ENCODE results near the gene SMDT1.
"Not testable (repeated sequence)": the region's sequence is repeated elsewhere in the genome, so short reads cannot be mapped to it uniquely, and the experiment has no call there.

SMDT1 gene

DNA sequence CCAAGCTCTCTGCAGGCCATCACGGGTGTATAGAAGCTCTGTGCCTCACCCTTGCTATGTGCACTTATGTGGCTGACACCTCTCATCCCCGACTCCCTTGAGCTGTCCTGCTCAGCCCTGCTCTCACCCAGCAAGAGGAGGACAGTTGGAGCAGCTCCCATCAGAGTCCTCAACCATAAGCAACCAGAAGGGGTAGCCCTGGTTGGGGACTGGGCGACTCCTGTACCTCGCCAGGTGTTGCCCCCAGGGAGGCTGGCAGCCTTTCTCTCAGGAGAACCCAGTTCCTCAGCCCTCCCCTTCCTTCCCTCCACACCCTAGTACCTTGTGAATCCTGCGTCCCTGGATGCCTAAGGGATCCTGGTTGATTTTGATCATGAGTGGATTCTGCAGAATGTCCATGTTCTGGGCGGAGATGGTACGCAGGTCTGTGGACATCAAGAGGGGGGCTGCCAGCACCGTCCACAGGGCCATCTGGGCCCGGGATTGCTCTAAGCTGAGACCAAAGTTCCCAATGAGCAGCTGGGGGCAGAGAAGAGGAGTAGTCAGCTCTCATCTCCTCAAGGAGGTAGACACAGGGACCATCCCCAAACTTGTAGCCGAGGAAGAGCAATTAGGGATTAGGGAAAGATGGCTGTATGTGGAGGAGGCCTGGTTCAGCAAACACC, 16.9 kb upstream of the SMDT1 start:
- Histone ChIP-seq H3K36me3 (ENCODE audit: control insufficient read depth, insufficient read depth, low read length) (peaks cover 42% of the 10 kb centered on the region), H3K9me3 (ENCODE audit: control insufficient read depth, insufficient read depth, low read length) (no peaks in the 10 kb centered on the region), H3K9ac (ENCODE audit: low read depth, low read length) (no peak overlapping the region), H3K4me3 (ENCODE audit: low read depth, low read length) (no peak overlapping the region), H3K27me3 (ENCODE audit: control insufficient read depth, insufficient read depth, low read length) (no peaks in the 10 kb centered on the region), H3K4me1 (ENCODE audit: control insufficient read depth, insufficient read depth, low read length) (peaks cover 6% of the 10 kb centered on the region)

- H3K9me3 ChIP-seq (ENCODE audit: control insufficient read depth, insufficient read depth, low read length): no peaks in the 10 kb centered on the region
- H3K27me3 ChIP-seq (ENCODE audit: control insufficient read depth, insufficient read depth, low read length): no peaks in the 10 kb centered on the region
- no peak overlapping the region for H3K4me3 ChIP-seq (ENCODE audit: low read depth, low read length)
- no peak overlapping the region for H3K9ac ChIP-seq (ENCODE audit: low read depth, low read length)
- H3K4me1 ChIP-seq (ENCODE audit: control insufficient read depth, insufficient read depth, low read length): peaks cover 6% of the 10 kb centered on the region
- H3K36me3 ChIP-seq (ENCODE audit: control insufficient read depth, insufficient read depth, low read length): peaks cover 47% of the 10 kb centered on the region
These were observed 14.9 kb upstream of the SMDT1 start for GRCh38 chr22:42064629-42065028.

GRCh38 chr22:42065438-42066125, 13.9 kb upstream of the SMDT1 start:
- Histone ChIP-seq H3K4me1 (ENCODE audit: control insufficient read depth, insufficient read depth, low read length) (peaks cover 6% of the 10 kb centered on the region), H3K27me3 (ENCODE audit: control insufficient read depth, insufficient read depth, low read length) (no peaks in the 10 kb centered on the region), H3K9me3 (ENCODE audit: control insufficient read depth, insufficient read depth, low read length) (no peaks in the 10 kb centered on the region), H3K4me3 (ENCODE audit: low read depth, low read length) (peak overlapping the region; percentile 35), H3K36me3 (ENCODE audit: control insufficient read depth, insufficient read depth, low read length) (peaks cover 38% of the 10 kb centered on the region), H3K9ac (ENCODE audit: low read depth, low read length) (no peak overlapping the region)

- Histone ChIP-seq H3K4me1 (ENCODE audit: control insufficient read depth, insufficient read depth, low read length) (peaks cover 9% of the 10 kb centered on the region), H3K27me3 (ENCODE audit: control insufficient read depth, insufficient read depth, low read length) (no peaks in the 10 kb centered on the region), H3K4me3 (ENCODE audit: low read depth, low read length) (no peak overlapping the region), H3K9ac (ENCODE audit: low read depth, low read length) (no peak overlapping the region), H3K9me3 (ENCODE audit: control insufficient read depth, insufficient read depth, low read length) (no peaks in the 10 kb centered on the region), H3K36me3 (ENCODE audit: control insufficient read depth, insufficient read depth, low read length) (peaks cover 32% of the 10 kb centered on the region)
These were observed 13.3 kb upstream of the SMDT1 start for GRCh38 chr22:42066126-42066761.

DNA sequence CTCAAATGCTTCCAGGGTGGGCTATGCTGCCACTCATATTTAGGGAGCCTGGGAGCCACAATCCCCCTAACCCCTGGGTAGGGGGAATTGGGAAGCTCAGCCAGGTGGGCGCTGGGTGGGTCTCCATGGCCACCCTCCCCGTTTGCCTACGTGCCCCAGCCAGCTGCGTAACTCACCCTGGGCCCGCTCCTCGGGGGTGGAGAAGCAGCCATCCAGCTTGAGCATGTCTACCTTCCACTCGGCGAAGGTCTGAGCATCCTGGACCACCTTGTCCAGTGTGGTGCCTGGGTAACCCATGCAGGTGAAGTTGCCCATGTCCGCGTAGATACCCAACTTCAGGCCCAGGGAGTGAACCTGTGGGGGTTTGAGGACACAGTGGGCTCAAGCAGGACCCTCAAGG, 12.6 kb upstream of the SMDT1 start:
- Histone ChIP-seq H3K4me1 (ENCODE audit: control insufficient read depth, insufficient read depth, low read length) (peaks cover 10% of the 10 kb centered on the region), H3K27me3 (ENCODE audit: control insufficient read depth, insufficient read depth, low read length) (no peaks in the 10 kb centered on the region), H3K36me3 (ENCODE audit: control insufficient read depth, insufficient read depth, low read length) (peaks cover 29% of the 10 kb centered on the region), H3K9ac (ENCODE audit: low read depth, low read length) (no peak overlapping the region), H3K4me3 (ENCODE audit: low read depth, low read length) (no peak overlapping the region), H3K9me3 (ENCODE audit: control insufficient read depth, insufficient read depth, low read length) (no peaks in the 10 kb centered on the region)

DNA sequence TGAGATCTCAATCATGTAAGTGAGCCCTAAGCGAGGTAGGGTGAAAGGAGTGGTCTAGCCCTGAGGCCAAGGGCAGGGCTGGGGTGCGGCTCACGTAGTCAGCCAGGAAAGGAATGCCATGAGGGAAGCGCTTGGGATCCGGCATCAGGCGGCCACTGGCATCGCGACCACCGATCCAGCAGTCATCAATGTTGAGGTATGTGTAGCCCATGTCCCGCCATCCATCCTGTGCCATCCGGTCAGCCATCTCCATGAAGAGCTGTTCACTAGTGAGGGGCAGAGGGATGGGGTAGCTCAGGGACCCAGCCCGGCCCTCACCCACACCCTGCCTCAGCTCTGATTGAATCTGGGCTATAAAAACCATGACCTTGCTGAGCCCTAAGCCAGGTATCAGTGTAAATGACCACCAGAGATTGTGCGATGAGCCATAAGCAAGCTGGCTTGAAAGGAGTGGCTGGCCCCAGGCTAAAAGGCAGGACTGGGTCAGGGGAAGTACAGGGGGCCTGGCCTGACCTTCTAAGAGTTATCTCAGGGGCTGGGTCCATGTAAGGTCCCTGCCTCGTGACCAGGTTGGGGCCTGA, 11.7 kb upstream of the SMDT1 start:
- no peak overlapping the region for H3K4me3 ChIP-seq (ENCODE audit: low read depth, low read length)
- H3K9ac ChIP-seq (ENCODE audit: low read depth, low read length): no peak overlapping the region
- H3K36me3 ChIP-seq (ENCODE audit: control insufficient read depth, insufficient read depth, low read length): peaks cover 27% of the 10 kb centered on the region
- peaks cover 10% of the 10 kb centered on the region for H3K4me1 ChIP-seq (ENCODE audit: control insufficient read depth, insufficient read depth, low read length)
- no peaks in the 10 kb centered on the region for H3K27me3 ChIP-seq (ENCODE audit: control insufficient read depth, insufficient read depth, low read length)
- H3K9me3 ChIP-seq (ENCODE audit: control insufficient read depth, insufficient read depth, low read length): no peaks in the 10 kb centered on the region

GRCh38 chr22:42068291-42068690, 11.2 kb upstream of the SMDT1 start:
- Histone ChIP-seq H3K27me3 (ENCODE audit: control insufficient read depth, insufficient read depth, low read length) (peaks cover 3% of the 10 kb centered on the region), H3K4me3 (ENCODE audit: low read depth, low read length) (no peak overlapping the region), H3K36me3 (ENCODE audit: control insufficient read depth, insufficient read depth, low read length) (peaks cover 27% of the 10 kb centered on the region), H3K4me1 (ENCODE audit: control insufficient read depth, insufficient read depth, low read length) (peaks cover 12% of the 10 kb centered on the region), H3K9me3 (ENCODE audit: control insufficient read depth, insufficient read depth, low read length) (no peaks in the 10 kb centered on the region), H3K9ac (ENCODE audit: low read depth, low read length) (no peak overlapping the region)

- peak overlapping the region; percentile 75 for H3K4me3 ChIP-seq (ENCODE audit: low read depth, low read length)
- peak overlapping the region; percentile 49 for H3K9ac ChIP-seq (ENCODE audit: low read depth, low read length)
- H3K27me3 ChIP-seq (ENCODE audit: control insufficient read depth, insufficient read depth, low read length): peaks cover 6% of the 10 kb centered on the region
- no peaks in the 10 kb centered on the region for H3K9me3 ChIP-seq (ENCODE audit: control insufficient read depth, insufficient read depth, low read length)
- H3K4me1 ChIP-seq (ENCODE audit: control insufficient read depth, insufficient read depth, low read length): peaks cover 13% of the 10 kb centered on the region
- peaks cover 27% of the 10 kb centered on the region for H3K36me3 ChIP-seq (ENCODE audit: control insufficient read depth, insufficient read depth, low read length)
These were observed 9.5 kb upstream of the SMDT1 start for GRCh38 chr22:42069801-42070516.

DNA sequence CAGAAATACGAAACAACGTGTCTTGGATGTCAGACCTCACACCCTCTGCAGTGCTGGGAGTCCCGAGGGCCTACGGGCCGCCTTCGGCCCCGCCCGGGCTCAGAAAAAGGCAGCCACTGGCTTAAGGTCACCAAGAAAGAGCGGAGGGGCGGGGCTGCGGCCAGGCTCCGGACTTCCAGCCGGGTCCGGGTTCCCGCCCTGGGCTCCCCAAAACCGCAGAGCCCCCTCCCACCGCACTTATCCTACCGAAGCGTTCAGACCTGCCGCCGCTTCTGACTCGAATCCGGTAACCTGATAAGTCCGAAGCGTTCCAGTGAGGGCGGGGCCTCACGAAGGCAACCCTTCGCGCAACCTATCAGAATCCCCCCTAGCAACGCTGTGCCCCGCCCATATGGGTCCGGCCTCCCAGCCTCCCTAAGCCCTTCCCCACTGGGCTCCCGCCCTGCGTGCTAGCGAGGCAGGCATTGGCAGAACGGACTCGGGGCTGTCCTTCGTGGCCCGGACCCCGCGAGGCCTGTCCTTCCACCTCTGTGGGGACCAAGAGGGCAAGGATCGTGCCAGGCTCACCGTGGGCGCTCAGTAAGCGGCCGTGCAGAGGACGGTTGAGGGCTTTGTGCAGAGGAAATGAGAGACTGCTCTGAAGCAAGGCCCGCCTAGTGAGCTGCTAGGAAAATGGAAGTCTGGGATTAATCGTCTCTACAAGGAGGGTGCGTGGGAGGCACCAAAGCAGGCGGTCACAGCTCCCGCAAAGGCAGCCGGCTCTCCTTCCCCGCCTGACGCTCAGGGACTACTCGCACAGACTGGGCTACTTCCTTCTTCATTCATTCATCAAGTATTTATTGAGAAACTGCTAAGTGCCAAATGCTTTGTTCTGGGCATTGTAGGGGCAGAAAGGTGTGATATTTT, 8.7 kb upstream of the SMDT1 start, which contains the start of gene NAGA:
TSS of gene NAGA (minus strand) at position 296 of the 906 bp plus-strand sequence. CDS start 515 bp downstream, outside the sequence.
- Histone ChIP-seq H3K36me3 (ENCODE audit: control insufficient read depth, insufficient read depth, low read length) (peaks cover 24% of the 10 kb centered on the region), H3K9me3 (ENCODE audit: control insufficient read depth, insufficient read depth, low read length) (no peaks in the 10 kb centered on the region), H3K9ac (ENCODE audit: low read depth, low read length) (peak within 1 kb of the TSS; percentile 49), H3K4me1 (ENCODE audit: control insufficient read depth, insufficient read depth, low read length) (peaks cover 9% of the 10 kb centered on the region), H3K27me3 (ENCODE audit: control insufficient read depth, insufficient read depth, low read length) (peaks cover 6% of the 10 kb centered on the region), H3K4me3 (ENCODE audit: low read depth, low read length) (peak within 1 kb of the TSS; percentile 75)

DNA sequence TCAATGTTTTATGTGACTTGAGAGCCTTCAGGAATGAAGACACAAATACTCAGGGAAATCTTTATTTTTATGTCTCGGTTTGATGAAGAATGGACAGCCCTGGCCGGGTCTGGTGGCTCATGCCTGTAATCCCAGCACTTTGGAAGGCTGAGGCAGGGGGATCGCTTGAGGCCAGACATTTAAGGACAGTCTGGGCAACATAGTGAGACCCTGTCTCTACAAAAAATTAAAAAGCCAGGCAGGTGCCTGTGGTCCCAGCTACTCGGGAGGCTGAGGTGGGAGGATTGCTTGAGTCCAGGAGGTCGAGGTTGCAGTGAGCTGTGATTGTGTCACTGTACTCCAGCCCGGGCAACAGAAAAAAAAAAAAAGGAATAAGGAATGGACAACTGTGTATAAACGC, 8.0 kb upstream of the SMDT1 start:
- not testable (repeated sequence) for H3K27me3 ChIP-seq (ENCODE audit: control insufficient read depth, insufficient read depth, low read length); H3K9ac ChIP-seq (ENCODE audit: low read depth, low read length); H3K9me3 ChIP-seq (ENCODE audit: control insufficient read depth, insufficient read depth, low read length); H3K4me1 ChIP-seq (ENCODE audit: control insufficient read depth, insufficient read depth, low read length)
- H3K36me3 ChIP-seq (ENCODE audit: control insufficient read depth, insufficient read depth, low read length): peaks cover 17% of the 10 kb centered on the region
- H3K4me3 ChIP-seq (ENCODE audit: low read depth, low read length): peak overlapping the region; percentile 52
